ENCODE results near the gene ZNF70. TPM values are rescaled to one million over a fixed set of nuclear protein-coding genes. Genes with fewer than 3 reads are reported as not detected.

Gene ZNF70
- total RNA-seq, 1 experiment from 2014 or later, result 2.9 TPM

GRCh38 chr22:23754980-23755636 lies 4.2 kb upstream of the ZNF70 start:
- no peaks in the 10 kb centered on the region for H3K79me2 ChIP-seq (ENCODE audit: low read depth)
- DNase-seq, result no peak
- intact Hi-C loops (cut with micrococcal nuclease; ENCODE audit: unreplicated experiment), result no loop called here
- TF ChIP-seq CTCF (conservative IDR thresholded peaks at IDR 0.05) (no peak), EZH2 (IDR thresholded peaks at IDR 0.05; ENCODE audit: low read depth) (no peak)
- no peaks in the 10 kb centered on the region for H3K9me2 ChIP-seq (ENCODE audit: insufficient read depth)
- no TSS peak for BruUV-seq (replicated peaks)
- ChIA-PET CTCF (no interaction called here), POLR2A (ENCODE audit: unreplicated experiment) (no interaction called here)
- H3K27ac ChIP-seq, result no peak overlapping the region
- no peak overlapping the region for H3K4me3 ChIP-seq
- no peaks in the 10 kb centered on the region for H3K9me3 ChIP-seq (ENCODE audit: insufficient read depth, low read depth)
- no peaks in the 10 kb centered on the region for H4K20me1 ChIP-seq (ENCODE audit: insufficient read depth)
- H3K4me2 ChIP-seq, result no peak overlapping the region
- H2AFZ ChIP-seq, result no peak overlapping the region
- H3K4me1 ChIP-seq (replicated peaks; ENCODE audit: insufficient read depth), result peaks cover 9% of the 10 kb centered on the region
- H3K36me3 ChIP-seq (ENCODE audit: low read depth), result no peaks in the 10 kb centered on the region
- peaks cover 19% of the 10 kb centered on the region; the same call in 1 of the 2 replicates for H3F3A ChIP-seq (ENCODE audit: insufficient read depth, low read depth)
- H3K27me3 ChIP-seq (ENCODE audit: insufficient read depth, low read depth), result no peaks in the 10 kb centered on the region

- no peaks in the 10 kb centered on the region for H3K9me3 ChIP-seq (ENCODE audit: insufficient read depth, low read depth)
- peaks cover 24% of the 10 kb centered on the region; the same call in 1 of the 2 replicates for H3F3A ChIP-seq (ENCODE audit: insufficient read depth, low read depth)
- H3K79me2 ChIP-seq (ENCODE audit: low read depth), result 0 out of 2 replicates have a peak, but pooled peaks cover 4% of the 10 kb centered on the region
- H3K27ac ChIP-seq, result no peak within 1 kb of the TSS
- H2AFZ ChIP-seq, result no peak within 1 kb of the TSS
- H3K4me3 ChIP-seq, result no peak within 1 kb of the TSS
- peaks cover 13% of the 10 kb centered on the region for H3K4me1 ChIP-seq (replicated peaks; ENCODE audit: insufficient read depth)
- no peaks in the 10 kb centered on the region for H3K27me3 ChIP-seq (ENCODE audit: insufficient read depth, low read depth)
- ChIA-PET CTCF (interaction anchor here (0.6 kb wide), 1 partner anchor 28 kb away, joined by 3 read pairs; no protein-coding TSS in a partner anchor), POLR2A (ENCODE audit: unreplicated experiment) (no interaction called here)
- H4K20me1 ChIP-seq (ENCODE audit: insufficient read depth), result no peaks in the 10 kb centered on the region
- no TSS peak for BruUV-seq (replicated peaks)
- TF ChIP-seq EZH2 (IDR thresholded peaks at IDR 0.05; ENCODE audit: low read depth) (no peak), CTCF (conservative IDR thresholded peaks at IDR 0.05) (no peak)
- H3K4me2 ChIP-seq, result no peak within 1 kb of the TSS
- DNase-seq, result no peak
- no peaks in the 10 kb centered on the region for H3K9me2 ChIP-seq (ENCODE audit: insufficient read depth)
- intact Hi-C loops (cut with micrococcal nuclease; ENCODE audit: unreplicated experiment), result no loop called here
- H3K36me3 ChIP-seq (ENCODE audit: low read depth), result no peaks in the 10 kb centered on the region
Observed at GRCh38 chr22:23754220-23754919, 3.5 kb upstream of the ZNF70 start, which contains the start of gene VPREB3. TSS of gene VPREB3 (minus strand) at chr22:23754425. CDS start at chr22:23754363, 62 bp downstream.

GRCh38 chr22:23753385-23753784 lies 2.5 kb upstream of the ZNF70 start:
- 0 out of 2 replicates have a peak, but pooled peaks cover 4% of the 10 kb centered on the region for H3K79me2 ChIP-seq (ENCODE audit: low read depth)
- BruUV-seq (replicated peaks), result no TSS peak
- no peak for DNase-seq
- H3K36me3 ChIP-seq (ENCODE audit: low read depth), result no peaks in the 10 kb centered on the region
- ChIA-PET CTCF (no interaction called here), POLR2A (ENCODE audit: unreplicated experiment) (interaction anchor here (0.7 kb wide), 1 partner anchor 43 kb away, joined by 3 read pairs; no protein-coding TSS in a partner anchor)
- H4K20me1 ChIP-seq (ENCODE audit: insufficient read depth), result no peaks in the 10 kb centered on the region
- intact Hi-C loops (cut with micrococcal nuclease; ENCODE audit: unreplicated experiment), result no loop called here
- no peaks in the 10 kb centered on the region for H3K9me3 ChIP-seq (ENCODE audit: insufficient read depth, low read depth)
- peaks cover 24% of the 10 kb centered on the region; the same call in 1 of the 2 replicates for H3F3A ChIP-seq (ENCODE audit: insufficient read depth, low read depth)
- peaks cover 13% of the 10 kb centered on the region for H3K4me1 ChIP-seq (replicated peaks; ENCODE audit: insufficient read depth)
- no peak overlapping the region for H3K27ac ChIP-seq
- no peaks in the 10 kb centered on the region for H3K27me3 ChIP-seq (ENCODE audit: insufficient read depth, low read depth)
- H3K4me2 ChIP-seq, result no peak overlapping the region
- H3K9me2 ChIP-seq (ENCODE audit: insufficient read depth), result no peaks in the 10 kb centered on the region
- no peak overlapping the region for H3K4me3 ChIP-seq
- TF ChIP-seq CTCF (conservative IDR thresholded peaks at IDR 0.05), result no peak
- no peak for TF ChIP-seq EZH2 (IDR thresholded peaks at IDR 0.05; ENCODE audit: low read depth)
- H2AFZ ChIP-seq, result no peak overlapping the region

Measured in PC-9 (cell line).